Dermis lymphatic vessel endothelial cell (primary cell): ENCODE measurements around the gene RINL. TPM values are rescaled to one million over a fixed set of nuclear protein-coding genes. Genes with fewer than 3 reads are reported as not detected.

Source experiments
- total RNA-seq: library from RNA; depleted of rRNA; stranded (reverse); fragments of >200 nt; gene quantifications from 2 replicates; pipeline ENCODE4 v1.2.1, GENCODE V29; 2014

Gene RINL, protein sequence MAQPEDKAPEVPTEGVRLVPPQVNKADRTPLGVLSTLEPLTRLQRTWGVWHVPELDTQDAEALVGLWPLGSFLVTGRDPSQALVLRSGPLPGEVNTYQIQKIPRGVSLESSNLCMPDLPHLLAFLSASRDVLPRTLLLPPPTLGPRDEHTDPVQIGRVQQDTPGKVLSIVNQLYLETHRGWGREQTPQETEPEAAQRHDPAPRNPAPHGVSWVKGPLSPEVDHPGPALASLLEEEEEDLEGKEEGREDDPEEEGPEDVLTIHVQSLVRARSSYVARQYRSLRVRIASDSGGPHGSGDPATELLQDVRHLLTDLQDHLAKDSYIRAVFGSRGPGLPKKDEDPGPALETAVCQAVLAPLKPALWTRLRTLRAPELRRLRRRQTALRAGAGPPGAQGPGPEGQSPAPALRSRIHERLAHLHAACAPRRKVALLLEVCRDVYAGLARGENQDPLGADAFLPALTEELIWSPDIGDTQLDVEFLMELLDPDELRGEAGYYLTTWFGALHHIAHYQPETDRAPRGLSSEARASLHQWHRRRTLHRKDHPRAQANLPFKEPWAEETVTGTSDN
- 9.9 and 10.7 TPM in 2 replicates for total RNA-seq

DNA sequence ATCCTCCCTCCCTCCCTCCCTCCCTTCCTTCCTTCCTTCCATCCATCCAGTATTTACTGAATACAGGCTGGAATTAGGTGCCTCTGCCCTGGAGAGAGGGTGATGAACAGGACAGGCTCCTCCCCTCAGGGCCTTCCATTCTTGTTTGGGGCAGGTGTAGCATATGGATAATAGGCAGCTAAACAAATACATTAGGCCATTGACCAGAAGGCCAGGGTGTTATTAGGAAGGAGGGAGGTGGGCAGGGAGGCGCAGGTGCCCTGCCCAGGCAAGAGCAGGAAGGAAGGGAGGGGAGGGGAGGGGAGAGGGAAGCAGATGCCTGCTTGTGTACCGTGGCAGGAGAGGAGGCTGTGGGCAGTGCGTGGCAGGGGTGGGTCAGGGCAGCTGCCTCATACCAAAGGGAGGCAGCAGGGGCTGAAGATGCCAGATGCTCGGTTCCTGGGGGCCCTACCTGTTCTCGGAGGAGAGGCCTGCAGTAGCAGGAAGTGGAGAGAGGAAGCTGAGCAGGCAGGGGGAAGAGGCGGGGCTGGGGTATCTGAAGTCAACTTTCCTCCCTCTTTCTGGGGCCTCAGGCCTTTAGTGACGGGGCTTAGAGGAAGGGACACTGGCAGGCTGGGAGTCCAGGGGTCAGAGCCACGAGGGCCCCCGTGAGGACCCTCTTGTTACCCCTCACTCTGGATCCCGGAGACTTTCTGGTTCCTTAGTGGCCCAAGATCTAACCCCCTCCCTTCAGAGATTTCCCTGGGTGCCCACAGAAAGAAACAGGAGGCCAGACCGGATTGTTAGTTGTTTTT lies at the start of gene RINL:
Gene RINL, minus strand, starts transcription at position 495 of the 794 bp plus-strand sequence. CDS start 1,533 bp downstream, outside the sequence.

DNA sequence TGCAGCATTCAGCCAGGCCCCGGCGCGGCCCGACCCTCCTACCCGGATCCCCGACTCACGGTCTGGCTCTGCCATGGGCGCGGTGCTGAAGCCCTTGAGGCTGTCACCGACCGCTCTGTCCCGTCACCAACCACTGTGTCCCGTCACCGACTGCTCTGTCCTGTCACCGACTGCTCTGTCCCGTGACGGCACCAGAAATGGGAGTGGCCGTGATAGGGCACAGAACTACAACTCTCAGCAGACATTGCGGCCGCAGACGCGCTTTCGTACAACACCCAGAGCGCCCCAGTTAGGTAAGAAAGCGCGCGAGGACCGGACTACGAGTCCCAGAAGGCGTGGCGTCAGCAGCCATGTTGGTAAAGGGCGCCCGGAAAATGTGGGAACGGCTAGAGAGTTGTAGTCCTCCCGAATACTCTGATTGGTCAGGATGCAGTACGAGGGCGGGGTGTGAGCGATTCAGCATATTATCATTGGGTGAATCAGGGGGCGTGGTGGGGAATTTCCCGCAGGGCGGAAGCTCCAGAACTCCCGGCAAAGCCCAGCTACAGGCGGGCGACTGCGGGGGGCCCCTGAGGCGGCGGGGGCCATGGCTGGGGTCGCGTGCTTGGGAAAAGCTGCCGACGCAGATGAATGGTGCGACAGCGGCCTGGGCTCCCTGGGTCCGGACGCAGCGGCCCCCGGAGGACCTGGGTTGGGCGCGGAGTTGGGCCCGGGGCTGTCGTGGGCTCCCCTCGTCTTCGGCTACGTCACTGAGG lies 21.5 kb upstream of the RINL start, which contains the start of the genes NFKBIB and SIRT2:
Gene NFKBIB, plus strand, starts transcription at position 523 of the 755 bp plus-strand sequence. Its CDS starts 64 bp downstream, at position 587.
Gene SIRT2, minus strand, starts transcription at position 172 of the 755 bp plus-strand sequence. Its CDS starts 97 bp downstream, at position 75.

DNA sequence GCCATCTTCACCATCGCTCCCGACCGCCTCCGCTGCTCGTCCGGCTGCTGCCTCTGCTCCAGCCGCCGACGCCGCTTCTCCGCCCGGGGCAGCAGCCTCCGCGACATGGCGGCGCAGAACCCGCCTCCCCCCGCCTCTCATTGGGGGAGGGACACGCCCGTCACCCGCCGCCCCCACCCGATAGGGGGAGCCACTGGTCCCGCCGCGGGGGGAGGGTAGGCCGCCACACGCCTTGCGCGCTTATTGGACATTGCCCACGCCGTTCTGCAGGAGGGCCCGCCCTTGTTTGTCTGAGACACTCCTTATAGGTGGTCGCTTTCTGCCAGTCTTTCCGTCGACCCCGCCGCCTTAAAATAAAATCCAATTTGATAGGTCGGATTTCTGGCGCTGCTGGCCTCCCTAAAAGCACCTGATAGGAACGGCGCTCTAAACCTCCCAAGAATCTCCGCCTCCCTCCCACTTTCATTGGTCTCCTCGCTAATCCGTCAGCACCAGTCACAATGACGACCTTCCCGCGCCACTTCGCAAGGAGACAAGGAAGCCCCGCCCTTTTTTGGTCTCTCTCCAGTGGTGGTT lies 28.1 kb downstream of the RINL start, which contains the start of gene HNRNPL:
Gene HNRNPL, minus strand, starts transcription at position 127 of the 576 bp plus-strand sequence. Its CDS starts 20 bp downstream, at position 107.

Other genes starting within 250 kb of the RINL start
- gene ACTN4, start 230.6 kb downstream of the RINL start, total RNA-seq, result 128 and 135 TPM in 2 replicates
- gene CAPN12, start 133.8 kb downstream of the RINL start, total RNA-seq, result 0.22 TPM in 1 of 2 replicates, not detected in the other
- gene LGALS7, start 104.8 kb downstream of the RINL start, total RNA-seq, result not detected in 2 replicates
- 0.43 TPM in 1 of 2 replicates, not detected in the other for gene LGALS7B, start 89.1 kb downstream of the RINL start, total RNA-seq
- gene LGALS4, start 65.3 kb downstream of the RINL start, total RNA-seq, result 0.34 TPM in 1 of 2 replicates, not detected in the other
- gene ECH1, start 46.5 kb downstream of the RINL start, total RNA-seq, result 44.8 and 52.9 TPM in 2 replicates
- gene HNRNPL, start 28.3 kb downstream of the RINL start, total RNA-seq, result 276 and 279 TPM in 2 replicates
- gene SIRT2, start 21.3 kb upstream of the RINL start, total RNA-seq, result 78.6 and 82.8 TPM in 2 replicates
- gene NFKBIB, start 21.7 kb upstream of the RINL start, total RNA-seq, result 6.5 and 10.4 TPM in 2 replicates
- not detected in 2 replicates for gene CCER2, start 33.9 kb upstream of the RINL start, total RNA-seq
- 16.9 and 23.1 TPM in 2 replicates for gene SARS2, start 52.5 kb upstream of the RINL start, total RNA-seq
- gene MRPS12, start 52.7 kb upstream of the RINL start, total RNA-seq, result 35.8 and 37.0 TPM in 2 replicates
- gene FBXO17, start 97.5 kb upstream of the RINL start, total RNA-seq, result 15.8 and 23.6 TPM in 2 replicates
- gene FBXO27, start 154.3 kb upstream of the RINL start, total RNA-seq, result 0.52 and 0.76 TPM in 2 replicates
- gene ACP7, start 206.1 kb upstream of the RINL start, total RNA-seq, result under 0.01 TPM in 1 of 2 replicates, not detected in the other
- gene PAK4, start 247.5 kb upstream of the RINL start, total RNA-seq, result 3.1 and 4.6 TPM in 2 replicates